Suppressor macrophage treated with lipopolysaccharide for 4 hours (primary cell): Measurements from ENCODE around the gene PLA2G4F.

ENCODE experiments used
- DNase-seq: peaks from one replicate; pipeline ENCODE4 v3.0.0-alpha.2; 2020

Gene PLA2G4F

GRCh38 chr15:42156243-42156922 is at the start of gene PLA2G4F:
PLA2G4F (minus strand) TSS chr15:42156636; CDS start chr15:42156549, 87 bp downstream.
- DNase-seq, result no peak

- DNase-seq, result no peak
Observed at GRCh38 chr15:42203891-42204290, 47.5 kb upstream of the PLA2G4F start.

GRCh38 chr15:42202653-42203052 is 46.2 kb upstream of the PLA2G4F start:
- DNase-seq, result no peak

GRCh38 chr15:42201801-42202200 is 45.4 kb upstream of the PLA2G4F start:
- no peak for DNase-seq

- no peak for DNase-seq
Observed at GRCh38 chr15:42199126-42199525, 42.7 kb upstream of the PLA2G4F start.

- DNase-seq, result no peak
Observed at GRCh38 chr15:42198516-42198915, 42.1 kb upstream of the PLA2G4F start.

GRCh38 chr15:42194513-42194912 is 38.1 kb upstream of the PLA2G4F start:
- DNase-seq, result peak; percentile 67

- DNase-seq, result no peak
Observed at GRCh38 chr15:42193383-42193782, 36.9 kb upstream of the PLA2G4F start.

- DNase-seq, result no peak
Observed at GRCh38 chr15:42191610-42192346, 35.3 kb upstream of the PLA2G4F start.

GRCh38 chr15:42190370-42190769 is 33.9 kb upstream of the PLA2G4F start:
- DNase-seq, result no peak

- DNase-seq, result peak; percentile 75
Observed at GRCh38 chr15:42185801-42186200, 29.4 kb upstream of the PLA2G4F start.

- no peak for DNase-seq
Observed at GRCh38 chr15:42184736-42185135, 28.3 kb upstream of the PLA2G4F start.

- peak; percentile 88 for DNase-seq
Observed at GRCh38 chr15:42184296-42184695, 27.9 kb upstream of the PLA2G4F start.

- peak; percentile 59 for DNase-seq
Observed at GRCh38 chr15:42182961-42183360, 26.5 kb upstream of the PLA2G4F start.

GRCh38 chr15:42182328-42182886 is 26.0 kb upstream of the PLA2G4F start:
- peak; percentile 17 for DNase-seq

GRCh38 chr15:42178056-42178455 is 21.6 kb upstream of the PLA2G4F start:
- no peak for DNase-seq

- no peak for DNase-seq
Observed at GRCh38 chr15:42175671-42176070, 19.2 kb upstream of the PLA2G4F start.

GRCh38 chr15:42172475-42172874 is 16.0 kb upstream of the PLA2G4F start:
- DNase-seq, result no peak

GRCh38 chr15:42171795-42172194 is 15.4 kb upstream of the PLA2G4F start:
- no peak for DNase-seq

GRCh38 chr15:42171122-42171521 is 14.7 kb upstream of the PLA2G4F start:
- DNase-seq, result peak; percentile 71

GRCh38 chr15:42166225-42166940 is 9.9 kb upstream of the PLA2G4F start:
- no peak for DNase-seq

- peak; percentile 58 for DNase-seq
Observed at GRCh38 chr15:42165106-42165505, 8.7 kb upstream of the PLA2G4F start.

- DNase-seq, result no peak
Observed at GRCh38 chr15:42163947-42164550, 7.6 kb upstream of the PLA2G4F start.
